ENCODE results near the gene ARMH2. TPM values are rescaled to one million over a fixed set of nuclear protein-coding genes. Genes with fewer than 3 reads are reported as not detected.

The ARMH2 gene
- total and polyA plus RNA-seq, 2 donors (not counting 3 experiments of a cell fraction or from before 2014, with no cell fraction given) = not detected

DNA sequence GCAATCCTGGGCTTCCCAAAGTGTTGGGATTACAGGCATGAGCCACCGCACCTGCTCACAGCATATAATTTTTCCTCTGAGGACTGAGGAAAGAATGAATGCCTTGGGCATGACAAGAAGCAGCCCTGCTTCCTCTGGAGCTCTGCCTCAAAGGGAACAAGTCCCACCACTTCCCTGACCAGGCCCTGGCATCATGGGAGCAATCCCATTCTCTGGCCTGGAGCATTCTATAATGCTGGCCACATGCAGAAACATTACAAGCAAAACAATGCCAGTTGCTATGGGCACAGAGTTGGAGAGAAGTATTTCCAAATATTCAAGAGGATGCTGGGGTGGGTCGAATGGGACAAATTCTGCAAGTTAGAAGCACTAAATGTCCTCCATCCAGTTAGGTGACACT lies 41.5 kb upstream of the ARMH2 start:
- intact Hi-C loops (cut with micrococcal nuclease) (no loop called here), dilution Hi-C loops (cut with MboI; ENCODE audit: extremely low pct_ligation_motif_present, low sequenced_read_pairs) (no loop called here)
- no peak overlapping the region for H3K4me3 ChIP-seq (replicated peaks in 1 of 3; ENCODE audit: insufficient read depth in 1 of 3, low read depth in 1 of 3, low read length in 3 of 3)
- H3K27me3 ChIP-seq (ENCODE audit: control insufficient read depth in 2 of 2, insufficient read depth in 2 of 2, low read length in 2 of 2) = peaks cover 0 to 2% of the 10 kb centered on the region in 2 experiments
- POLR2A ChIA-PET = no interaction called here
- DNase-seq (ENCODE audit: low read depth, low spot score) (no peak), FAIRE-seq (no peak)
- TF ChIP-seq, protein P1, sequence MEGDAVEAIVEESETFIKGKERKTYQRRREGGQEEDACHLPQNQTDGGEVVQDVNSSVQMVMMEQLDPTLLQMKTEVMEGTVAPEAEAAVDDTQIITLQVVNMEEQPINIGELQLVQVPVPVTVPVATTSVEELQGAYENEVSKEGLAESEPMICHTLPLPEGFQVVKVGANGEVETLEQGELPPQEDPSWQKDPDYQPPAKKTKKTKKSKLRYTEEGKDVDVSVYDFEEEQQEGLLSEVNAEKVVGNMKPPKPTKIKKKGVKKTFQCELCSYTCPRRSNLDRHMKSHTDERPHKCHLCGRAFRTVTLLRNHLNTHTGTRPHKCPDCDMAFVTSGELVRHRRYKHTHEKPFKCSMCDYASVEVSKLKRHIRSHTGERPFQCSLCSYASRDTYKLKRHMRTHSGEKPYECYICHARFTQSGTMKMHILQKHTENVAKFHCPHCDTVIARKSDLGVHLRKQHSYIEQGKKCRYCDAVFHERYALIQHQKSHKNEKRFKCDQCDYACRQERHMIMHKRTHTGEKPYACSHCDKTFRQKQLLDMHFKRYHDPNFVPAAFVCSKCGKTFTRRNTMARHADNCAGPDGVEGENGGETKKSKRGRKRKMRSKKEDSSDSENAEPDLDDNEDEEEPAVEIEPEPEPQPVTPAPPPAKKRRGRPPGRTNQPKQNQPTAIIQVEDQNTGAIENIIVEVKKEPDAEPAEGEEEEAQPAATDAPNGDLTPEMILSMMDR (IDR thresholded peaks at IDR 0.05; ENCODE audit: extremely low read depth in 1 of 2, insufficient read depth in 1 of 2, low read depth in 1 of 2, low read length in 2 of 2) = no peak
- TF ChIP-seq JUN (IDR thresholded peaks at IDR 0.05; ENCODE audit: borderline replicate concordance, insufficient read depth, insufficient read length, low read depth) (no peak), FOS (IDR thresholded peaks at IDR 0.05; ENCODE audit: borderline replicate concordance, insufficient read depth, low read length) (no peak), EZH2 (IDR thresholded peaks at IDR 0.05; ENCODE audit: borderline replicate concordance, low read depth, low read length, severe bottlenecking) (no peak), POLR2AphosphoS5 (IDR thresholded peaks at IDR 0.05; ENCODE audit: insufficient read depth, low read depth, low read length) (no peak), GATA2 (IDR thresholded peaks at IDR 0.05; ENCODE audit: insufficient read depth, insufficient read length, low read depth, low read length) (no peak), POLR2A (IDR thresholded peaks at IDR 0.05; ENCODE audit: low read depth, low read length) (no peak), MYC (IDR thresholded peaks at IDR 0.05; ENCODE audit: low read depth, low read length) (no peak)
- TF ChIP-seq, protein P2, sequence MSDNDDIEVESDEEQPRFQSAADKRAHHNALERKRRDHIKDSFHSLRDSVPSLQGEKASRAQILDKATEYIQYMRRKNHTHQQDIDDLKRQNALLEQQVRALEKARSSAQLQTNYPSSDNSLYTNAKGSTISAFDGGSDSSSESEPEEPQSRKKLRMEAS (IDR thresholded peaks at IDR 0.05; ENCODE audit: insufficient read depth, insufficient read length) = no peak
- H2AFZ ChIP-seq (ENCODE audit: low read depth, low read length) = no peak overlapping the region
- no peak overlapping the region for H3K9ac ChIP-seq (replicated peaks; ENCODE audit: extremely low read depth, insufficient read depth, low read length)
- CTCF ChIA-PET = interaction anchor here (1.3 kb wide), 1 partner anchor 178 kb away, joined by 3 read pairs; no protein-coding TSS in a partner anchor
- no peaks in the 10 kb centered on the region for H4K20me1 ChIP-seq (replicated peaks; ENCODE audit: control insufficient read depth, extremely low read depth, insufficient read depth, low read length)
- no peaks in the 10 kb centered on the region for H3K4me1 ChIP-seq (ENCODE audit: control insufficient read depth, extremely low read depth, insufficient read depth, low read length)
- no peak overlapping the region for H3K27ac ChIP-seq (ENCODE audit: insufficient read depth, low read depth, low read length)
- H3K4me2 ChIP-seq (ENCODE audit: insufficient read depth, low read length) = no peak overlapping the region
- H3K9me1 ChIP-seq (replicated peaks; ENCODE audit: control insufficient read depth, extremely low read depth, insufficient read depth, low read length) = no peaks in the 10 kb centered on the region
- no peaks in the 10 kb centered on the region for H3K9me3 ChIP-seq (replicated peaks; ENCODE audit: control insufficient read depth, insufficient read depth, low read length)
- no peaks in the 10 kb centered on the region for H3K79me2 ChIP-seq (ENCODE audit: control insufficient read depth, insufficient read depth, low read length)
- no peaks in the 10 kb centered on the region for H3K36me3 ChIP-seq (ENCODE audit: control insufficient read depth in 2 of 2, extremely low read depth in 1 of 2, insufficient read depth in 2 of 2, low read length in 2 of 2)
- no TSS peak for BruUV-seq (replicated peaks)
